GM18517 (cell line): Measurements from ENCODE around the gene GAMT.

ENCODE experiments used
- ATAC-seq: cut with Tn5 transposase; IDR thresholded peaks from one replicate; pipeline ENCODE4 v1.9.1; 2021; ENCODE audit warnings: mild to moderate bottlenecking, moderate library complexity; ENCODE audit not compliant: unreplicated experiment

GAMT gene

DNA sequence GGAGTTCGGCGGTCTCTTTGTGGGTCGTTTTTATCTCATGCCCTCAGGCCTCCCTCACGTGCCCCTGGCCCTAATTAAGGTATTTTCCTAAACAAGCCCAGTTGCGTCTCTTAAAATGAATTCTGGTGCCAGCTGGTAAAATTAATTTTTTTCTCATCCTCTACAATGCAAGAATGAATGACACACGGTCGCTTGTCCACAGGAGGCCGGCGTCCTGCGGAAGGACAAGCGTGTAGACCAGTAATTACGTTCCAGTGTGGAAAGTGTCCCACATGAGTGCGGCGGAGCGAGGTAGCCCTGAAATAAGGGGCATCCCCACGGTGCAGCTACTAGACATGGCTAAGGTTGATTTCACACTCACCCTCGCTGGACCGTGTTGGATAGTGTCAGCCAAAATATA, 52.1 kb downstream of the GAMT start:
- ATAC-seq, result no peak
